CD14-positive monocyte (primary cell): ENCODE data around the gene TRAPPC4. TPM values are rescaled to one million over a fixed set of nuclear protein-coding genes. Genes with fewer than 3 reads are reported as not detected.
"Not testable (repeated sequence)": the region's sequence is repeated elsewhere in the genome, so short reads cannot be mapped to it uniquely, and the experiment has no call there.

ENCODE experiments used
- DNase-seq, 3 donors: peaks; one replicate each; pipeline ENCODE4 v3.0.0-alpha.2; 2011 to 2022
- H2AFZ ChIP-seq: 2 replicates; pipeline ENCODE4 v1.6.0; 2012; ENCODE audit warnings: mild to moderate bottlenecking, low read depth, low read length, inconsistent platforms; ENCODE audit not compliant: insufficient read depth, poor library complexity, severe bottlenecking
- H3K27ac ChIP-seq, 2 donors: 1 replicate in 1 of 2; 2 replicates in 1 of 2; pipeline ENCODE4 v1.5.1; 2012 to 2013; ENCODE audit warnings: low read length in 2 of 2, control low read depth in 1 of 2, inconsistent platforms in 1 of 2, low read depth in 1 of 2, mild to moderate bottlenecking in 1 of 2
- H3K27me3 ChIP-seq, 2 donors: one replicate each; pipeline versions ENCODE4 v1.6.0 to v1.6.1; 2011 to 2013; ENCODE audit warnings: low read length in 2 of 2; ENCODE audit not compliant: control insufficient read depth in 2 of 2, insufficient read depth in 2 of 2
- H3K36me3 ChIP-seq, 2 donors: replicated peaks in 1 of 2; 1 replicate in 1 of 2; 2 replicates in 1 of 2; pipeline versions ENCODE4 v1.5.1 to v1.6.1; 2012 to 2013; ENCODE audit warnings: low read length in 2 of 2, control low read depth in 1 of 2, inconsistent platforms in 1 of 2, mild to moderate bottlenecking in 1 of 2; ENCODE audit not compliant: insufficient read depth in 2 of 2, control insufficient read depth in 1 of 2
- H3K4me1 ChIP-seq, 2 donors: 1 replicate in 1 of 2; 2 replicates in 1 of 2; pipeline versions ENCODE4 v1.5.1 to v1.6.1; 2012 to 2013; ENCODE audit warnings: low read length in 2 of 2, control low read depth in 1 of 2, inconsistent platforms in 1 of 2, mild to moderate bottlenecking in 1 of 2, moderate library complexity in 1 of 2; ENCODE audit not compliant: insufficient read depth in 2 of 2, control insufficient read depth in 1 of 2
- H3K4me2 ChIP-seq: replicated peaks from 2 replicates; pipeline ENCODE3; 2012; ENCODE audit warnings: low read length, moderate library complexity, mild to moderate bottlenecking; ENCODE audit not compliant: poor library complexity, severe bottlenecking; ENCODE audit errors: extremely low read depth
- H3K4me3 ChIP-seq, 3 experiments: fragments of 200-600 bp in 1 of 3; sonication (generic) in 1 of 3; replicated peaks in 1 of 3; 1 replicate in 2 of 3; 2 replicates in 1 of 3; pipeline ENCODE4 v1.5.1; 2011 to 2013; ENCODE audit warnings: low read length in 3 of 3, mild to moderate bottlenecking in 3 of 3, control low read depth in 2 of 3, low read depth in 2 of 3, inconsistent platforms in 1 of 3, moderate library complexity in 1 of 3
- H3K79me2 ChIP-seq: 2 replicates; pipeline ENCODE4 v1.6.0; 2012; ENCODE audit warnings: mild to moderate bottlenecking, control low read depth, inconsistent platforms, low read length, moderate library complexity; ENCODE audit not compliant: insufficient read depth
- H3K9ac ChIP-seq: 2 replicates; pipeline ENCODE4 v1.6.0; 2017; ENCODE audit warnings: low read length, mild to moderate bottlenecking; ENCODE audit not compliant: insufficient read depth, poor library complexity, severe bottlenecking
- H3K9me3 ChIP-seq, 2 donors: replicated peaks in 1 of 2; 1 replicate in 1 of 2; 2 replicates in 1 of 2; pipeline versions ENCODE4 v1.5.1 to v1.6.1; 2012 to 2013; ENCODE audit warnings: low read length in 2 of 2, control low read depth in 1 of 2; ENCODE audit not compliant: control insufficient read depth in 1 of 2, insufficient read depth in 1 of 2
- H4K20me1 ChIP-seq: 2 replicates; pipeline ENCODE4 v1.6.0; 2012; ENCODE audit warnings: mild to moderate bottlenecking, low read length, control low read depth, moderate library complexity; ENCODE audit not compliant: insufficient read depth
- H3K27ac Mint-ChIP-seq, 7 donors: one replicate each; pipeline ENCODE4 v1.8.0; 2020; ENCODE audit warnings: mild to moderate bottlenecking in 7 of 7, mixed read lengths in 7 of 7, moderate library complexity in 6 of 7, inconsistent platforms in 2 of 7
- H3K27me3 Mint-ChIP-seq, 3 donors: one replicate each; pipeline ENCODE4 v1.8.0; 2021 to 2022; ENCODE audit warnings: low read depth in 3 of 3, mild to moderate bottlenecking in 3 of 3, mixed read lengths in 3 of 3, moderate library complexity in 3 of 3, inconsistent platforms in 1 of 3
- H3K36me3 Mint-ChIP-seq, 2 donors: one replicate each; pipeline ENCODE4 v1.8.0; 2020; ENCODE audit warnings: mixed read lengths in 2 of 2, inconsistent platforms in 1 of 2, mild to moderate bottlenecking in 1 of 2
- H3K4me1 Mint-ChIP-seq: one replicate; pipeline ENCODE4 v1.8.0; 2020; ENCODE audit warnings: mild to moderate bottlenecking, mixed read lengths
- H3K4me3 Mint-ChIP-seq, 2 donors: one replicate each; pipeline ENCODE4 v1.8.0; 2020; ENCODE audit warnings: mild to moderate bottlenecking in 2 of 2, mixed read lengths in 2 of 2, moderate library complexity in 1 of 2
- H3K9me3 Mint-ChIP-seq, 7 donors: one replicate each; pipeline ENCODE4 v1.8.0; 2020 to 2022; ENCODE audit warnings: mixed read lengths in 7 of 7, mild to moderate bottlenecking in 6 of 7, moderate library complexity in 6 of 7, inconsistent platforms in 2 of 7
- WGBS: methylation state at CpG from one replicate; pipeline ENCODE4 v1.1.5; 2013; ENCODE audit warnings: missing lambda C conversion rate; ENCODE audit not compliant: insufficient coverage; 5-methylcytosine and 5-hydroxymethylcytosine counted together
- intact Hi-C, 2 donors: fragments of 100-400 bp; cut with micrococcal nuclease; formaldehyde crosslinking; loops; one replicate each; pipeline versions ENCODE4 v1.15.0 to v1.15.1; 2023
- polyA plus RNA-seq, 3 donors: library from polyadenylated mRNA; depleted of rRNA in 1 of 3; unstranded in 2 of 3; stranded (reverse) in 1 of 3; fragments of 300-500 nt in 2 of 3; fragments of >200 nt in 1 of 3; fragmentation: Illumina TruSeq in 2 of 3; gene quantifications; 1 replicate in 2 of 3; 2 replicates in 1 of 3; pipeline ENCODE4 v1.2.3, GENCODE V29; 2012 to 2021
- TF ChIP-seq, protein P1 (sequence below): fragments of 200-600 bp; IDR thresholded peaks from one replicate; pipeline ENCODE4 v1.8.0; 2022; ENCODE audit warnings: antibody characterized with exemption, mild to moderate bottlenecking

The TRAPPC4 gene
- polyA plus RNA-seq, 3 donors = 46.9 to 54.5 (median 50.0) TPM

DNA sequence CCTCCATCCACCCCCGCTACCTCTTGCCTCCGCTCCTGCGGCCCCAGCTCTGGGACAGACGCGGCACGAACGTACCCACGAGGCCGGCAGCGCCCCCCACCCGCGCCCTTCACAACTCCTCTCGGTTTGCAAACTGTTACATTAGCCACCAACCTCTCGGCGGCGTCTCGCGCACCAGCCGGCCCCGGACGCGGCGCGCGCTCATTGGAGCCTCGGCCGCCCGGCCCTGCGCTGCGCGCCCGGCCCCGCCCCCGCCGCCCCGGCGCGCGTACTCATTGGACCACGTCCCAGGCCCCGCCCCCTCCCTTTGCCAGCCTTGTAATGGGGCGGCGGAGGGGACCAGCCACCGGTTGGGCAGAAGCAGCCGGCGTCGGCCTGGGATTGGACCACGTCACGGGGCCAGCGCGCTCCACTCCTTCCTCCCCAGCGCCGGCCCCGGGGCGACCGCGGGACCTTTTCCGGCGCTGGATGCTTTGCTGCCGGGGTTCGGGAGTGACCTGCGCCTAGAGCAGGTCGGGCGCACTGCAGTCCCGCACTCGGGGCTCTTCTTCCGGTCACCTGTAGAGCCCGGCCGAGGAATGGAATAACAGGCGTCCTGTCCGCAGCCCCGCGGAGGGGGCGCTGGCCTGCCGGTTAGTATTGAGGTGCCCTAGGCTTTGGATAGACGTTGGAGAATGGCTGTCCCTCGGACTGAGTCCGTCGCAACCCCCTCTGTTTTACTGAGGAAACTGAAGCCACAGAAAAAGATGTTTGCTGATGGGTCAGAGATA is 38.6 kb downstream of the TRAPPC4 start, which contains the start of gene HYOU1:
Gene HYOU1, minus strand, starts transcription at position 206 of the 770 bp plus-strand sequence. CDS start 1,045 bp downstream, outside the sequence.
- peak; percentile 96 to 97 (median 97) for DNase-seq
- peak within 1 kb of the TSS; percentile 93 to 94 for H3K4me3 Mint-ChIP-seq
- no peaks in the 10 kb centered on the region for H3K9me3 Mint-ChIP-seq
- Histone ChIP-seq H3K27ac (peak within 1 kb of the TSS; percentile 69 to 94), H2AFZ (peak within 1 kb of the TSS; percentile 90), H3K36me3 (peaks cover 27 to 38% of the 10 kb centered on the region in 2 donors), H3K9ac (peak within 1 kb of the TSS; percentile 98), H3K4me2 (peak within 1 kb of the TSS; percentile 88), H3K4me3 (peak within 1 kb of the TSS; percentile 71 to 91 (median 88)), H3K9me3 (no peaks in the 10 kb centered on the region), H3K4me1 (peaks cover 17 to 22% of the 10 kb centered on the region in 2 donors), H3K79me2 (peaks cover 23% of the 10 kb centered on the region), H4K20me1 (no peaks in the 10 kb centered on the region), H3K27me3 (no peaks in the 10 kb centered on the region)
- TF ChIP-seq, protein P1, sequence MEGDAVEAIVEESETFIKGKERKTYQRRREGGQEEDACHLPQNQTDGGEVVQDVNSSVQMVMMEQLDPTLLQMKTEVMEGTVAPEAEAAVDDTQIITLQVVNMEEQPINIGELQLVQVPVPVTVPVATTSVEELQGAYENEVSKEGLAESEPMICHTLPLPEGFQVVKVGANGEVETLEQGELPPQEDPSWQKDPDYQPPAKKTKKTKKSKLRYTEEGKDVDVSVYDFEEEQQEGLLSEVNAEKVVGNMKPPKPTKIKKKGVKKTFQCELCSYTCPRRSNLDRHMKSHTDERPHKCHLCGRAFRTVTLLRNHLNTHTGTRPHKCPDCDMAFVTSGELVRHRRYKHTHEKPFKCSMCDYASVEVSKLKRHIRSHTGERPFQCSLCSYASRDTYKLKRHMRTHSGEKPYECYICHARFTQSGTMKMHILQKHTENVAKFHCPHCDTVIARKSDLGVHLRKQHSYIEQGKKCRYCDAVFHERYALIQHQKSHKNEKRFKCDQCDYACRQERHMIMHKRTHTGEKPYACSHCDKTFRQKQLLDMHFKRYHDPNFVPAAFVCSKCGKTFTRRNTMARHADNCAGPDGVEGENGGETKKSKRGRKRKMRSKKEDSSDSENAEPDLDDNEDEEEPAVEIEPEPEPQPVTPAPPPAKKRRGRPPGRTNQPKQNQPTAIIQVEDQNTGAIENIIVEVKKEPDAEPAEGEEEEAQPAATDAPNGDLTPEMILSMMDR = no peak
- peaks cover 34 to 49% of the 10 kb centered on the region in 2 donors for H3K36me3 Mint-ChIP-seq
- WGBS = under 1% methylated on average over 79 of the region's 79 CpGs
- intact Hi-C loops = loop anchor here in 1 of 2 donors (2.0 kb wide), 2 partner anchors 26 to 38 kb away; partner anchors contain the start of gene SLC37A4
- H3K27me3 Mint-ChIP-seq = peaks cover 0 to 1% (median 0%) of the 10 kb centered on the region in 3 donors
- H3K27ac Mint-ChIP-seq = peak within 1 kb of the TSS; percentile 89 to 96 (median 96)
- peaks cover 21% of the 10 kb centered on the region for H3K4me1 Mint-ChIP-seq

GRCh38 chr11:119059128-119059527 is 40.6 kb downstream of the TRAPPC4 start:
- H3K36me3 Mint-ChIP-seq = peaks cover 18 to 33% of the 10 kb centered on the region in 2 donors
- H2AFZ ChIP-seq, H3K27me3 ChIP-seq, H3K4me3 ChIP-seq, H3K27me3 Mint-ChIP-seq, H3K9me3 Mint-ChIP-seq, H3K4me2 ChIP-seq, intact Hi-C loops, H3K9ac ChIP-seq, DNase-seq, H4K20me1 ChIP-seq, H3K4me3 Mint-ChIP-seq, H3K9me3 ChIP-seq, H3K27ac ChIP-seq: not testable (repeated sequence)
- H3K27ac Mint-ChIP-seq = peak overlapping the region in 1 of 7 donors; percentile 48
- peaks cover 30% of the 10 kb centered on the region for H3K79me2 ChIP-seq
- H3K4me1 Mint-ChIP-seq = peaks cover 24% of the 10 kb centered on the region
- WGBS = no CpG with 5 or more reads among the region's 35 CpGs
- H3K4me1 ChIP-seq = peaks cover 17 to 22% of the 10 kb centered on the region in 2 donors
- H3K36me3 ChIP-seq = peaks cover 12 to 19% of the 10 kb centered on the region in 2 donors
